Jurkat, Clone E6-1 (cell line): Measurements from ENCODE around the gene TRIO.

Experiments used
- DNase-seq: peaks from one replicate; pipeline ENCODE4 v3.0.0-alpha.2; 2011; ENCODE audit warnings: low read depth, low spot score
- H3K4me3 ChIP-seq: 2 replicates; pipeline ENCODE4 v1.5.1; 2011; ENCODE audit warnings: mild to moderate bottlenecking, low read length, control low read depth, moderate library complexity

TRIO gene

DNA sequence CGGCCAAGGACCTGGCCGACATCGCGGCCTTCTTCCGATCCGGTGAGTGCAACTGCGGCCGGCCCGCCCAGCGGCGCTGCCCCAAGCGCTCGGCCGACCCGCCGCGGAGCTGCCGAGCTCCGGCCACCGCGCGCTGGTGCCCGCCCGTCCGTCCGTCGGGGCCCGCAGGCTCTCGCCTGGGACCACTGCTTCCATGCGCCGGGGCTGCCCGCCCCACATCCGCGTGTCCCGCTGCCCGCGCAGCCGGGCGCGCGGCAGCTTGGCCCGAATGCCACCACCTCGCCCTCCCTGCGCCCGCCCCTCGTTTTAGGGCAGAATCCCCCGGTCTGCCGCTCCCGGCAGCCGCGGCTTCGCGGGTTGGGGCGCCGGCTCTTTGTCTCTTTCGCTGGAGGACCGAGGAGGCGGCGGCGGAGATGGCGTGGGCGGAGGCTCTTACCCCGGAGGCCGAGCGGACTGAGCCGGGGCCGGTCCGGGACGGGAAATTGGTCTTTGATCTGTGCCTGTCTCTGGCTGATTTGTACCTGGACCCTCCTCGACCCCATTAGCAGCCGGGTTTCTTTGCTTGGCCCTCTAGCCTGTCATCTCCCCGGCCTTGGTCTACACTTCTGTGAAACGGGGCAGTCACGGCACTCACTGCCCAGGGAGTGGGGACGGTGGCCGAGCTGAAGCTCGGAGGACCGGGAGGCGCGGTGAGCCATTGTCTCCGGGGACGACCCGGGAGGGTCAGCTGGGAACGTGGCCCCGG is 871 bp downstream of the TRIO start:
- no peak for DNase-seq
- peak overlapping the region; percentile 37 for H3K4me3 ChIP-seq

GRCh38 chr5:14144586-14145434 is 1.7 kb downstream of the TRIO start:
- no peak overlapping the region; the same call in 1 of the 2 replicates for H3K4me3 ChIP-seq

GRCh38 chr5:14145435-14146334 is 2.5 kb downstream of the TRIO start:
- H3K4me3 ChIP-seq = no peak overlapping the region
- no peak for DNase-seq

More at GRCh38 chr5:14144586-14145434, 1.7 kb downstream of the TRIO start:
- DNase-seq = peak; percentile 18

GRCh38 chr5:14146725-14147124 is 3.6 kb downstream of the TRIO start:
- DNase-seq = no peak
- H3K4me3 ChIP-seq = no peak overlapping the region

DNA sequence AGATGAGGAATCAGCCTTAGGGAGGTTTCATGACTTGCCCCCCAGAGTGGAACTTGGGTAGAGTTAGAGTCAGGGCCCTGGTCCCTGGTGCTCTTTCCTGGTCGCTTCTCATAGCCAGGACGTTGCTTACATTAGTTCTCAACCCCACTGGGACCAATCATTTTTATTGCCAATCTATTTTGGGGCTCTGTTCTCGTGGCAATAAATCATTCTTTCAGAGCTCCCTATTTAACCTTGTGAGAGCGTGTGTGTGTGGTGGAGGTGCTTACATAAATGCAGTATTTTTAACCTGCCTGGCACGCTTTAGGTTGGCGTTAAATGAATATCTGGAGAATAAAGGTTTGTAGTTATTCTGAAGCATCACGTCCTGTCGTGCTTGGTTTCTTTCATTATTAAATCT is 4.1 kb downstream of the TRIO start:
- H3K4me3 ChIP-seq = no peak overlapping the region
- no peak for DNase-seq

DNA sequence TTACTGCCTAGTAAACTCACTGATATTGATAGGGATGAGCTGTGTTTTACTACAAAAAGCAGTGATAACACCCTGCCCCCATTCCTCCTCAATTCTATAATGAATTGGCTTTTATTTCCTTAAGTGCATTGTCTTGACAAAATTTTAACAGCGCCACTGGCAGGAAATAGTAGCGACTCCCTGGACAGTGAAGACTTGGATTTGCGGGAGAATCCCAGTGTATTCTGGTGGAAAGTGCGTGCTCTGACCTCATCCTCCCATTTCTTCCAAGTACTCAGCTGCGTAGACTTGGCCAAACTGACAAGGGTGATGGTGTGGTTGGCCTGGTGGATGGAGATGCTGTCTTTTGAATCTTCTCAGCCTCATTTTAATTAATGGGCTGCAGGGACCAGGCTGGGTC is 5.3 kb downstream of the TRIO start:
- no peak overlapping the region for H3K4me3 ChIP-seq
- DNase-seq = no peak

DNA sequence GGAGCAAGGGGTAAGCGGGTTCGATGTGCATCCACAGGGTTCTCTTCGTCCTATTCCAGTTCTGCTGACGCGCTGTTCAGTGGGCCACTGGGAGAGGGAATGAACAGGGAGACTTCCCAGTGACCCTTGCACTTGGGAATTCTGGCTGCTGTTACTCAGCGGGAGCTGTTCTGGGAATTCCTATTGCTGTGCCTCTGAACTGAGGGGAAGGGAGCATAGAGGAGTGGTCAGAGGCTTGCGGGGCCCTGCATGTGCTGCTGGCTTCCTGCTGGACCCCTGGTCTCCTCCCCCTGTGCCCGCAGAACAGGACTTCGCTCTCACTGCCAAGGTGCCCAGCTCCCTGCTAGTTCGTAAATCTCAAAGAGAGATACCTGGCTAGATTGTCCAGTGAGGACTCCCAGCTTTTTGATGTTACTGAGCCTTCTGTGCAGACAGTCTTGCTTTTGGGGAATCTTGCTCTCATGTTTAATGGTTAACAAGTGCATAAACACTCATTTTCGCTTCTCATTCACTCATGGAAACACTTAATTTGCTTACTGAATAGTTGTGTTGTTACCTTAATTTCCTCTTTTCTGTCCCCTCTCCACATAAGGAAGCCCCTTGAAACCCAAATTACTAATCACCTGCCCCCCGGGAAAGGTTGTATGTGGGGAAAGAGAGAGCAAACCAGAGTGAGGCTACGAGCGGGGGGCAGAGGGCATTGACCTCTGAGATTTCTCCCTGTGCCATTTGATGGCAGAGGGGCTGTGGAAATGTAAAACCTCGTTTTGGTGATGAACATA is 5.9 kb downstream of the TRIO start:
- no peak for DNase-seq
- no peak overlapping the region for H3K4me3 ChIP-seq

DNA sequence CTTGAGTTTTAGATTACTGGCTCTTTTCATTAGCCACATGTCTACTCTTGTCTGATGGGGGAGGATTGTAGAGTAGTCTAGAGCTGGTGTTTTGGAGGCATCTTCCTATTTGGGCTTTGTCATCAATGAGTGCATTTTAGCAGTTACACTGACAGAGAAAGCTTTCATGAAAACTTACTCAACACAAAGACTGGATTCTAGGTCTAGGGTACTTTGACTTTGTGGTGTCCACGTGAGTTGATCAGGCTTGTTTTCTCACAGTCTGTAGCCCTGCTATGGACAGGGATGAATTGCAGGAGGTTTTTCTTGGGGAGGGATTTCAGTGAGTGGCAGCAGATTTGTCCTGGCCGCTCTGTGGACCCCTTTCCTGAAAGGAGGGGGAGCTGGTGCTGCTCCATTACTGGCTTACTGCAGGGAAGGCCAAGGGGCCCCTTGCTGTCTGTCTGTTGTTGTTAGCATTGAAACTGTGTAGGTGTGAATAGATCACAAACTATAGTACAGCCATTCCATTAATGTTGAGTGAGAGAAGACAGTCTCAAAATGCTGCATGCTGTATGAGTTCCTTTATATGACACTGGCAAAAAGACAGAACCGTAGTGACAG is 6.6 kb downstream of the TRIO start:
- H3K4me3 ChIP-seq = no peak overlapping the region
- no peak for DNase-seq

DNA sequence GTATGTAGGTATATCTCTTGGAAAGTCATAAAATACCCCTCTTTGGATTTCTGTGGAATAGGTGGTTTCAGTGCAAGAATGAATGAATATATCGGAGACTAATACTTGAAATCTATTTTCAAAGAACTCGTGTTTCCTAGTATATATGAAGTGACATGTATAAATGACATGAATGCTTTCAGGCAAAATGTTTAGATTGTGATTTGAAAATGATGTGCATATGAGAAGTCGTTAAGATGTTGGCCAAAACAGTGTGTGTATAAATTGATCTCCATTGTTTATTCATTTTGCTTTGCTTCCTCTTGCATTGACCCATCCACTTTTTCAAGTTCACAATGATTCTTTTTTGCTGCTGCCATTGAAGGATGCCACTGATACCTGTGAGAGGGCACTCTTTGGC is 8.3 kb downstream of the TRIO start:
- H3K4me3 ChIP-seq = no peak overlapping the region
- DNase-seq = no peak

DNA sequence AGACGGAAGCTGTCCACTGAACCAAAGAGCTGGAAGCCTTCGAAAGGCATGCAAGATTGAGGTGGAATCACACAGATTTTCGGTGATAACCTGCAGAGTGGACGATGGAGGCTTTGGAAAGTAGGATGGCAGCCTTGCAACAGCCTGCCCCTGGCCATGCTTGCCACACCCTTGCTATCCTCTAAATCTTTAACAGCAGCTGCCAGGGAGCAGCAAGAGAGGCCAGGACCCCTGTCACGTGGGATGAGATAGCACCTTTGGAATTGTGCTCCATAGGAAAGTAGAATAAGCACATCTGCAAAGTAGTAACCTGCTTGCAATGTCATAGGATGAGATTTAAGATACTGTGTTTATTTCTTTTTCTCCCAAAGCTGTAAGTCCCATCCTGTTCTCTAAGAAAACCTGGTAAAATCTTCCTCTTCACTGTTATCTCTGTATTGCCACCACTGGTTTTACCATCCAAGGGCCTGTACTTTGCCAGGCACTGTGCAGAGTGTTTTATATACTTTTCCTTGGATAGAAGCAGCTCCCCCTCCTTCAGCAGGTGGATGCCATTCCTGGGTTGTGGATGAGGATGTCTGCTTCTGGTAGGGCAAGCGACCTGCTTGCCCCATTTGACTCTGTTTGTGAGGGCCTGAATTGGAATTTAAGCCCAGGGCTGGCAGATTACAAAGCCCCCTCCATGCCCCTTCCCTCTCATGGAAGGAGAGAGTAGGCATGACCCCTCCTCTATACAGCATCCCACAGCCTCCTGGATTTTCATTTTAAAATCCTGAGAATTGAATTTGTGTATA is 10.1 kb downstream of the TRIO start:
- DNase-seq = no peak
- H3K4me3 ChIP-seq = no peak overlapping the region

DNA sequence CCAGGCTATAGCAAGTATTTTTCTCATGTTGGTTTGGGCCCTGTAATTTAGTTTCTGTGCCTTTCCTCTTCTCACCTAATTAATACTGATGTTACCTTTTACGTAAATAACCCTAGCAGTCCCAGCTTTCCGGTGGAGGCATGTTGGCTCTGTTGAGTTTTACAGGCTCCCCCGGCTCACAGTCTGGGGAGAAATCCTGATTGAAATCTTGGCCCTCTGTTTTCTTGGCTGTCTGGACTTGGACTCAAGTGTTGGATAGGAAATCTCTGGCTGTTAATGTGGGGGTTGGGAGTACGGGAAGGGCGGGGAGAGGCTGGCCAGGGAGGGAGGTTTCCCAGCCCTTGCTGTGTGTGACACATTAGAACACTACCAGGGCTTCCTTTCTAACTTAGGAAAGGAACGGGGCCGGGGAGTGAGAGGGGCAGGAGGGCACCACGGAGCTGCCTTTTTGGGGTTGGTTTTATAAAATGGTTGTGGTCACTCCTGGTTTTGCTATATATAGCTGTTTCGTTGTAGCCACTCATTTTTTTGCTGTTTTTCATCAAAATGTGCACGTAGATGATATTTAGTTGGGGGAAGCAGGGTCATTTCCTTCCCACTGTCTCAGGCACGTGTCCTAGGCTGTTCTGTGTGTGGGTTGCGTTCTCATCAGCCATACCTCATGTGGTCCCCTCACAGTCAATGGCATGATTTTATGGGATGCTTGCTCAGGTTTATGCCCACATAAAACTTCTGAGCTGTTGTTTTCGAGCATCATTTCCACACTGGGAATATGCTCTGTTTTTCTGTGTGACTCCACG is 11.0 kb downstream of the TRIO start:
- DNase-seq = no peak
- H3K4me3 ChIP-seq = no peak overlapping the region

GRCh38 chr5:14155075-14155474 is 11.9 kb downstream of the TRIO start:
- no peak overlapping the region for H3K4me3 ChIP-seq

DNA sequence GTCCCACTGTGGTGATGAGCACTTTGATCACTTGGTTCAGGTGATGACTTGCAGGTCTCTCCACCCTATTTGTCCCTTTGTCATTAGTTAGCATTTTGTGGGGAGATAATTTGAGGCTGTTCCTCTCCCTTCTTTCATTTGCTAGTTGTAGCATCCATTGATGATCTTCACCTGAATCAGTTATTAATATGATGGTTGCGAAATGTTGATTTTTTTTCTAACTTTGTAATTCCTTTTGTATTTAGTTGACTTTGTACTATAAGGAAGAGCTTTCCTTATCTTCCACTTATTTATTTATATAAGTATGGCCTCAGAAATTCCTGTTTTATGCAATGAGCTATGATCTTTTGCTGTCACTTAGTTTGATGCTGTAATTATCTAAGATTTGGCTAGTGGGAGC is 12.6 kb downstream of the TRIO start:
- H3K4me3 ChIP-seq = no peak overlapping the region
- DNase-seq = no peak

More at GRCh38 chr5:14155075-14155474, 11.9 kb downstream of the TRIO start:
- DNase-seq = no peak

- no peak overlapping the region for H3K4me3 ChIP-seq
- no peak for DNase-seq
These were observed 13.1 kb downstream of the TRIO start for GRCh38 chr5:14156290-14156649.

DNA sequence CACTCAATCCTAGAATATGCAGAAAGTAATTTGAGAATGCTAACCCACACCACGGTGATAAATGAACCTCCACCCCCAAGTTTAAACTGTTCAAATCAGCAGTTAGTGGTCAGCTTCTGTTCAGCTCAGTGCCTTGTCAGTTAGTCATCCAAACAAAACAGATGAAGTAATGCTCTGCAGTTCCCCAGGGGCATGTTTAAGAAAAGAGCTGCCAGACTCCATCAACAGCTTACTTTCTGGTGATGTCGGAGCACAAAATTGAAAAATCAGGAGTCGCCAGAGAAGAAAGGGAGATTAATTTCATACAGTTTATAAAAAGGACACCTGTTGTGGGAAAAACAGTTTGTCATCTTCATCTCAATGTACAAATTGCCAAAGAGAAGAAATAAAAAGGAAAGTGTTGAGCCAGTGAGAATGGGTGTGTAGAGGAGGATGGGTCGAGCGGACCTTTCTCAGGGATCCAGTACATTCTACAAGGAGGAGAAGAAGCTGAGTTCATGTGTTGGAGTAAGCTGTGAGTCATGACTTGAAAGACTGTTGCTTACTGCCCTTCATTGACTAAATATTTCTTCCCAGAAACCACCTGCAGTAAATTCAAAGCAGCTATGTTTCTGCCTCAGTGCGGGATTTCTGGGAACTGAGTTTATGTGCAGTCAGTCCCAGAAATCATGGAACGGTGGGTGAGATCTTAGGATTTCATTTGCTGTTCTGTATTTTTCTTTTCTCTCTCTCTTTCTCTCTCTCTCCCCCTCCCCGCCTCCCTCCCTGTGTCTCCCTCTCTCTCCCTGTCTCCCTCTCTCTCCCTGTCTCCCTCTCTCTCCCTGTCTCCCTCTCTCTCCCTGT is 13.7 kb downstream of the TRIO start:
- H3K4me3 ChIP-seq = no peak overlapping the region
- no peak for DNase-seq

GRCh38 chr5:14157493-14157782 is 14.3 kb downstream of the TRIO start:
- no peak overlapping the region for H3K4me3 ChIP-seq

More at GRCh38 chr5:14157493-14157782, 14.3 kb downstream of the TRIO start:
- no peak for DNase-seq
